ENCODE data around the gene SCARB1. TPM values are rescaled to one million over a fixed set of nuclear protein-coding genes. Genes with fewer than 3 reads are reported as not detected.
"Not testable (repeated sequence)": the region's sequence is repeated elsewhere in the genome, so short reads cannot be mapped to it uniquely, and the experiment has no call there.

Gene SCARB1
- total RNA-seq, 4 donors from 2014 or later, result 24.2 to 79.4 (median 59.4) TPM

- DNase-seq (ENCODE audit: low spot score) (no peak), ATAC-seq (ENCODE audit: low FRiP score) (no peak)
- TF ChIP-seq CTCF (IDR thresholded peaks at IDR 0.05), result no peak
These were observed 30.3 kb upstream of the SCARB1 start for GRCh38 chr12:124893792-124894516.

- TF ChIP-seq CTCF (IDR thresholded peaks at IDR 0.05), result no peak
- no peak for ATAC-seq (ENCODE audit: low FRiP score)
- no peak for DNase-seq (ENCODE audit: low spot score)
These were observed 24.6 kb upstream of the SCARB1 start for GRCh38 chr12:124888260-124888659.

- not testable (repeated sequence) for DNase-seq (ENCODE audit: low spot score); ATAC-seq (ENCODE audit: low FRiP score)
These were observed 24.1 kb upstream of the SCARB1 start for GRCh38 chr12:124887766-124888165.

GRCh38 chr12:124884587-124885438 lies 21.1 kb upstream of the SCARB1 start:
- no peak for DNase-seq (ENCODE audit: low spot score)
- TF ChIP-seq CTCF (IDR thresholded peaks at IDR 0.05), result no peak
- ATAC-seq (ENCODE audit: low FRiP score), result no peak

GRCh38 chr12:124883263-124884130 lies 19.8 kb upstream of the SCARB1 start:
- ATAC-seq (ENCODE audit: low FRiP score) (no peak), DNase-seq (ENCODE audit: low spot score) (no peak)
- TF ChIP-seq CTCF (IDR thresholded peaks at IDR 0.05), result no peak

GRCh38 chr12:124881123-124881522 lies 17.5 kb upstream of the SCARB1 start:
- no peak for ATAC-seq (ENCODE audit: low FRiP score)
- TF ChIP-seq CTCF (IDR thresholded peaks at IDR 0.05), result no peak

GRCh38 chr12:124880335-124880734 lies 16.7 kb upstream of the SCARB1 start:
- not testable (repeated sequence) for ATAC-seq (ENCODE audit: low FRiP score); DNase-seq (ENCODE audit: low spot score)

More at GRCh38 chr12:124881123-124881522, 17.5 kb upstream of the SCARB1 start:
- DNase-seq (ENCODE audit: low spot score), result no peak
